ENCODE data around the gene ONECUT1.

The ONECUT1 gene

DNA sequence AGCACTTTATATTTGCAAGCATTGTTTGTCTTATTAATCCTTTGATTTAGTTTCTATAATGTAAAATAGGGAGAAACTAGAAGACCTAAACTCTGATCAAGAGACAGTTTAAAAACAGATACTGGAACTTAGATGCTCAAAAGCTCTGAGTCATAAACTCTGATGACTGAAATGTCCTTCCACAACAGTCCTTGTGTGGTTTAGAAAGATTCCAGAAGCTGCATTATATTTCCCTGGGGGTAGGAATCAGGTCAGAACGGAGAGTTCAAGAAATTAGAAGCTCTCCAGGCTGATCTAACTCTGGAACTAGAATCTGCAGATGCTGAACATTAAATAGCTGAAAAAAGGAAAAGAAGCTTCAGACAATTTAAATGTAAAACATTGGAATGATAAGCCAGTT, 18.3 kb upstream of the ONECUT1 start:
- TF ChIP-seq, protein P1, sequence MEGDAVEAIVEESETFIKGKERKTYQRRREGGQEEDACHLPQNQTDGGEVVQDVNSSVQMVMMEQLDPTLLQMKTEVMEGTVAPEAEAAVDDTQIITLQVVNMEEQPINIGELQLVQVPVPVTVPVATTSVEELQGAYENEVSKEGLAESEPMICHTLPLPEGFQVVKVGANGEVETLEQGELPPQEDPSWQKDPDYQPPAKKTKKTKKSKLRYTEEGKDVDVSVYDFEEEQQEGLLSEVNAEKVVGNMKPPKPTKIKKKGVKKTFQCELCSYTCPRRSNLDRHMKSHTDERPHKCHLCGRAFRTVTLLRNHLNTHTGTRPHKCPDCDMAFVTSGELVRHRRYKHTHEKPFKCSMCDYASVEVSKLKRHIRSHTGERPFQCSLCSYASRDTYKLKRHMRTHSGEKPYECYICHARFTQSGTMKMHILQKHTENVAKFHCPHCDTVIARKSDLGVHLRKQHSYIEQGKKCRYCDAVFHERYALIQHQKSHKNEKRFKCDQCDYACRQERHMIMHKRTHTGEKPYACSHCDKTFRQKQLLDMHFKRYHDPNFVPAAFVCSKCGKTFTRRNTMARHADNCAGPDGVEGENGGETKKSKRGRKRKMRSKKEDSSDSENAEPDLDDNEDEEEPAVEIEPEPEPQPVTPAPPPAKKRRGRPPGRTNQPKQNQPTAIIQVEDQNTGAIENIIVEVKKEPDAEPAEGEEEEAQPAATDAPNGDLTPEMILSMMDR (IDR thresholded peaks at IDR 0.05; ENCODE audit: control extremely low read depth, extremely low read depth, low read depth, missing control alignments) = no peak
- ChIA-PET CTCF (interaction anchor here (0.9 kb wide), 1 partner anchor 8 kb away, joined by 3 read pairs; no protein-coding TSS in a partner anchor), POLR2A (no interaction called here)
- no peak for DNase-seq (ENCODE audit: extremely low spot score)

DNA sequence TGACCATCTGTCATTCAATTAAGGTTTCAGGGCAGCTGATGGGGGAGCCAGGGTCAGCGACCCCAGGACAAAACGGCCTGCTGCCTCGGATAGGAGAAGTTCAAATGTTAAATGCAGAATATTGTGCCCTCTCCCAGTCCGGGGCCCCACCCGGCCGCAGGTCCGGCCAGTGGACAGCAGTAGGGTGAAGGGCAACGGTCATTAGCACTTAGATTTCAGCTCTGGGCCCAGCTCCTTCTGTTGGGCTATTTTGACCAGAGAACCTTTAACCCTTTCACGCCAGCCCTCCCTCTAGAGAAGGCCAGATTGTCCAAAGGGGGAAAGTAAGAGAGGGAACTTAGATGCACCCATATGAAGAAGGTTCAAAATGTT, 16.1 kb upstream of the ONECUT1 start:
- TF ChIP-seq, protein P1 (IDR thresholded peaks at IDR 0.05; ENCODE audit: control extremely low read depth, extremely low read depth, low read depth, missing control alignments) = no peak
- POLR2A ChIA-PET = no interaction called here
- DNase-seq (ENCODE audit: extremely low spot score) = no peak
- CTCF ChIA-PET = interaction anchor here (1.5 to 2.1 kb wide), 2 partner anchors 9 to 25 kb away, joined by 5 read pairs; no protein-coding TSS in a partner anchor

DNA sequence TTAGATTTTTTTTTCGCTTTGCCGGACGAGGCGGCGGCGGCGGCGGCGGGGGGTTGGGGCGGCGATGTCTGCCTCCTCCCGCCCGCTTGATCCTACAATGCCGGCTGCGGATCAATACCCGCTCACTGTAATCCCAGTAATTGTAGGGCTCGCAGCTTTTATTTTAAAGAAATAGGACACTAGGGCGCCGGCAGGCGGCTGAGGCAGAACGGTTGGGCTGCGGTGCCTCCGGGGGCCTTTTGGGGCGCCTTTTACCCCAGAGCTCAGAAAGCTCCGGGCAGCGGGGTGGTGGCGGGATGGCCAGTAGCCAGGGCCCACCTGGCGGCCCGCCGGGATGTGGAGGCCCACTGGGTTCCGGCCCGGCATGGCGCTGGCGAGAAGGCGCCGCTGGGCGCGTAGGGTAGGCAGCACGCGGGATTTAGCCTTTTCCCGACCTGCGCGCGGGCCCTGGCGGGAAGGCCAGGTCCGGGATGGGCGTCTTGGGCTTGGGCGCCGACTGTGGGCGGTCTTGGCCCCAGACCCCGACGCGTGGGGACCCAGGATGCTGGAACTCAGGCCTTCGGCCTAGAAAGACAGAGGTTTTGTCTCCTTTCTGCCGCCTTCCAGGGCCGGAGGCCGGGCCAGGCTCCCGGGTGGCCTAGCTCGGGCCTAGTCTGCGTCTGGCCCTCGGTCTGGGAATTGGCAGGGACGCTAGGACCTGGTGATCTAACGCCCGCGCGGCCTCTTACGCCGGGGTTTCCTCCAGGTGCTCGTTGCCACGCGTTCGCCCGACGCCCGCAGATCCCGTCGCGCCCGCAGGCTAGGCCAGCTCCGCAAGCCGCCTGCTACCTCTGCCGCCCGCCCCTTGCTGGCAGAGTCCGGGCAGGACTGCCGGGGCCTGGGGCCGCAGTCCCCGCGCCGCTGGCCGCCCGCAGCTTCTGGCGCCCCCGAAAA, 15.5 kb upstream of the ONECUT1 start:
- TF ChIP-seq, protein P1 (IDR thresholded peaks at IDR 0.05; ENCODE audit: control extremely low read depth, extremely low read depth, low read depth, missing control alignments) = no peak
- CTCF ChIA-PET = interaction anchor here (1.4 to 2.1 kb wide), 3 partner anchors 9 to 39 kb away, joined by 3 to 5 read pairs (median 5); no protein-coding TSS in a partner anchor
- DNase-seq (ENCODE audit: extremely low spot score) = no peak
- POLR2A ChIA-PET = no interaction called here

- no peak for DNase-seq (ENCODE audit: extremely low spot score)
- TF ChIP-seq, protein P1 (IDR thresholded peaks at IDR 0.05; ENCODE audit: control extremely low read depth, extremely low read depth, low read depth, missing control alignments) = no peak
- CTCF ChIA-PET = interaction anchor here (1.4 to 2.1 kb wide), 2 partner anchors 23 to 38 kb away, joined by 3 to 5 read pairs; no protein-coding TSS in a partner anchor
- POLR2A ChIA-PET = no interaction called here
These were observed 14.5 kb upstream of the ONECUT1 start for GRCh38 chr15:52804526-52805081.

- POLR2A ChIA-PET = no interaction called here
- CTCF ChIA-PET = interaction anchor here (1.4 kb wide), 1 partner anchor 37 kb away, joined by 3 read pairs; no protein-coding TSS in a partner anchor
- TF ChIP-seq, protein P1 (IDR thresholded peaks at IDR 0.05; ENCODE audit: control extremely low read depth, extremely low read depth, low read depth, missing control alignments) = no peak
- DNase-seq (ENCODE audit: extremely low spot score) = no peak
These were observed 13.6 kb upstream of the ONECUT1 start for GRCh38 chr15:52803467-52804306.

DNA sequence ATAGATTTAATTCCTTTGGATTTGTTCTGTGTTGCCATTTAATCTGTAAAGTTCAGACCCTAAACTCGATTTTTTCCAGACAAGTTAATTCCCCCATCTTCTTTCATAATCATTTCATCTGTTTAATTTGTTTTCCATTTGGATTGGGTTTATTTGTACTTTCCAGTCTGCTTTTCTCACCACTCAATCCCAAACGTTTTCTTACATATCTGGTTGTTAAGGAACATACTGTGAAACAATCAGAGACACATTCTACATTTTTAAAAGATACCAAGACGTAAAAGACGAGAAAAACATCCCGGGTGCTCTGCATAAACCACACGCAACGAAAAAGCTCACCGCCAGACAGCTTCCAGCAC, 13.0 kb upstream of the ONECUT1 start:
- ChIA-PET CTCF (no interaction called here), POLR2A (no interaction called here)
- DNase-seq (ENCODE audit: extremely low spot score) = no peak
- TF ChIP-seq, protein P1 (IDR thresholded peaks at IDR 0.05; ENCODE audit: control extremely low read depth, extremely low read depth, low read depth, missing control alignments) = no peak

Measured in GM10248 (cell line).